NCI-H187 (cell line): ENCODE measurements around the gene PPFIBP2.

ENCODE experiments used
- DNase-seq, 2 experiments: peaks; one replicate each; lab custom pipeline; 2025; lab: John Stamatoyannopoulos, UW

PPFIBP2 gene

GRCh38 chr11:7513234-7514098 is at the start of gene PPFIBP2:
PPFIBP2 (plus strand) TSS chr11:7513999; CDS start chr11:7549476, 35,477 bp downstream.
- peak; percentile 18 to 32 for DNase-seq

- DNase-seq: no peak
Measured at GRCh38 chr11:7467652-7468051, 46.1 kb upstream of the PPFIBP2 start.

GRCh38 chr11:7469351-7469865 is 44.4 kb upstream of the PPFIBP2 start:
- no peak for DNase-seq

- DNase-seq: no peak
Measured at GRCh38 chr11:7471071-7471470, 42.7 kb upstream of the PPFIBP2 start.

DNA sequence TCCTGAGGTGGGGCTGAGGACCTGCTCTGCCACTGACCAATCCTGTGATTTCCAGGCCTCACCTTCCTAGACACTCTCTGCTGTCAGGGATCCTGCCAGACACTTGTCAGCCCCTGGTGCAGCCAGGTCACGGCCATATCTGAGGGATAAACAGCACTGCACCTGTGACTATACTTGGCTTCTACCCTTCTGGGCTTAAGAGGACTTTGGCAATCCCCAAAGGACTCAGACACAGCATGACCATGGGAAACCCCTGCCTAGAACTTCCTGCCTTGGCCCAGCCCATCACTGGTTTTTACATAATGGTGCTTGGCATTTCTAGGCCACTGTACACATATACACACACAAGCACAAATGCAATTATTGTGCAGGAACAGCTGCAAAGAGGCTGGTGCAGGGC is 40.1 kb upstream of the PPFIBP2 start:
- DNase-seq: no peak

DNA sequence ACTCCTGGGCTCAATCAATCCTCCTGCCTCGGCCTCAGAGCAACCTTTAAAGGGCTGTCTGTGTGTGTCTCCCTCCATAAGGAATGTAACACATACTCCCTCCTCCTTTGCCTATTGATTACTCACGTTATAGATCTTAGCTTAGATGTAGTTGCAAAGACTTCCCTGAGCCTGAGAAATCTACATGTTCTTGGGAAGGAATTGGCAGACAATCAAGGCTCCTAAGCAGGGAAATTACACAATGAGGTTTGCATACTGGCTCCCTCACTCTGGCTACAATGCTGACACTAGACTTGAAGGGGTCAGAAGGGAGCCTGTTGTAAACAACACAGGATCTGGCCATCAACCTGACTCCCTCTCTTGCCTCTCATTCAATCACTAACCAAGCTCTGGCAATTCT is 33.7 kb upstream of the PPFIBP2 start:
- DNase-seq: no peak

DNA sequence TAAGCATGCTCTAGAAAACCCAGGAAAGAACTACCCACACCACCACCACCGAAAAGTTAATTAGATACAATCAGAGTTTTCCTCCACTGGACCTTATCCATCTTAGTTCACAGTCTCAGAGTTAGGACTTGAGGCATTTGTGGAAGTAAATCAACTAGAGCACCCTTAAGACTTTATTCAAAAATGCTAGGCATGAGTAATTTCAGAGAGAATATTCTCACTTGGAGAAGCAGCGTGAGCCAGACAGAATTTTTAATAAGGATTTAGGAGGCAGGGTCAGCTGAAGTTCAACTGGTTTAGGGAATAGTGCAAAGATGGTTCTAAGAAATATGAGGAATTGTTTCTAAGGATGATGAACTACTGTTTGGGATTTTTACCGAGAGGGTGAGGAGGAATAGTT is 29.7 kb upstream of the PPFIBP2 start:
- no peak for DNase-seq

GRCh38 chr11:7484645-7485044 is 29.2 kb upstream of the PPFIBP2 start:
- no peak for DNase-seq

GRCh38 chr11:7485186-7486097 is 28.4 kb upstream of the PPFIBP2 start, which contains the start of gene OLFML1:
OLFML1 (plus strand) TSS chr11:7485506; CDS start chr11:7485876, 370 bp downstream.
- DNase-seq: no peak

DNA sequence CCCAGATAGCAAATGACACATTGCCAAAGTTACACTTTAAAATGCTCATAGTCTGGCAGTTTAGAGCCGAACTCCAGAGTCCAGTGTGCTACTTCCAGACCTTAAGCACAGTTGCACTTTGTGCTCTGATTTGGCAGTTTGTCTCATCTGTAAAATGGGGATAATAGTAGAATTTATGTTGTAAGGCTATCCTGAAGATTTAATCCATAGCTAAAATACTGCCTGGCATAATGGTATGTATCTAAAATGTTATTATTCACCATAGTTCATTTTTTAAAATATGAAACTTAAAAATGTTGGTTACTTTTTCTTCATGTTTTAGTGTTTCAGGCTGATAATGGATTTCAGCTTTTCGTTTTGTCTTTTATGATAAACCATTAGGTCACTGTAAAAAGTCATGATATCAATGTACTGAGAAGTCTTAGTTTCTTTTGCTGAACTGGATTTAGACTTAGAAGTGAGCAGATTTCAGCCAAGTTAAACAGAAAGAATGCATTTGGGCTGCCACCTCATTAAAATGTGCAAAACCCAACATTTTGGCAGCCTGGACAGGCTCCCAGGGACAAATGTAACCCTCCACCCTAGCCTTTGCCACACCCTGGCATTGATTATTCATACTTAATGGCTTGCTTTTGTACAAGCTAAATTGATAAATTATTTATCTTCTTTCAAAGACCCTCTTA is 27.6 kb upstream of the PPFIBP2 start:
- DNase-seq: no peak

DNA sequence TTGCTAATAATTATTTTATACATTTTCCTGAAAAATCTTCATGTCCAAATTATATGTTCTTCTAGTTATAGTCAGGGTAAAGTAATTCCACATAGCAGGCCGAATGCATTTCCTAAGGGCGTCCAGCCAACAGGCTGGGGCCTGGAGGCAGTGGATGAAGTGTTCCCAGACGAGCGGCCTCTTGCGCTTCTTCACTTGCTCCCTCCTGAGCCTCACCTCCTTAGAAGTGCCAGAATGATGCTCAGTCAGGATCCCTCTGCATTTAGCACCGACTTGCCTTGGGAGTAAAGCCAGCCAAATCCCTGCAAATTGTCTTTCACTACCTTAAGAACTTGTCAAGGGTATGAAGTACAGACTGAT is 27.0 kb upstream of the PPFIBP2 start:
- DNase-seq: no peak

DNA sequence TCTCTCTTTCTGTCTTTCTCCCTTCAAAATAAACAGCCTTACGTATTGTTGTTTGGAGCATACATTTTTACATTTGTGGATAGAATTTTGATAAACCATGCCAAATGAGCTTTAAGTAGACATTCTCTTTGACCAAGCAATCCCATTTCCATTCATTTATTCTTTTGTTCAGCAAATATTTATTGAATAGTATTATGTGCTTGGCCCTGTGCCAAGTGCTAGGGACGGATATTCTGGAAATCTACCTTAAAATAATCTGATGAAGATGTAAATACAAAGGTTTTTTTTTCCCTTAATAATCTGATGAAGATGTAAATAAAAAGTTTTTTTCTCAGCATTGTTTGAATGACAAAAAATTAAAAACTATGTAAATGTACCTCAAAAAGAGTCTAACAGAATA is 26.4 kb upstream of the PPFIBP2 start:
- no peak for DNase-seq

GRCh38 chr11:7488681-7489080 is 25.1 kb upstream of the PPFIBP2 start:
- no peak for DNase-seq

GRCh38 chr11:7489376-7489775 is 24.4 kb upstream of the PPFIBP2 start:
- no peak for DNase-seq

DNA sequence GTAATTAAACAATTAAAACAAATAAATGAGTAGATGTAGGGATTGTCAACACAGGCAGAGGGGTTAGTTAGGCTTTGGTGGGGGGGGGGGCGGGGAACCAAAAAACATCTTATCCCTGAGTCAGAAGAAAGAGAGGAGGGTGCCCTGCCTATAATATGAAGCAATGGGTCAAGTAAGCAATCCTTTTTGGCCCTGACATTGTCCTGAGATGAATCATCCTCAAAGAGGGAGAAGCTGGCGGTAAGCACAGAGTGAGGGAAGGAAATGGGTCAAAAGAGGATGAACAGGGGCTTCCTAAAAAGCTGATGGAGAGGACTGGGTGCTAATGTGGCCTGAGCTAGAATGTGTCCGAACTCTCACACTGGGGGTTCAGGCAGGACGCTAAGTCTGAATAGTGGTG is 23.7 kb upstream of the PPFIBP2 start:
- no peak for DNase-seq

DNA sequence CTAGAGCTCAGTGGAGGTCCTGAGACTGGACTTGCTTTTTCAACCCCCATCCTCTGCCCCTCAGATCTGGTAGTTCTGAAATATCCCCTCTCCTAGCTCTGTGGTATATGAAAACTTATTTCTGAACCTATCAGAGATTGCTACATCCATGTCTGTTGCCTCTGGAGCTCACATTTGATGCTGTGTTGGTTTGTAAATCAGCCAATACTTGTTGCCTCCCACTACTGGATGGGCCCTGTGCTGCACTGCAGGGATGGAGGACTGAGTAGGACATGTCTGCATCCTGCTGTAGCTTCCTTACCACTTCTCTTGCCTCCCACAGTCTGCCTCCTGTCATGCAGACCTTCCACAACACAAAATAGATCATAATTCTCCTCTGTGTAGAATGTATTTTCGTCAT is 23.3 kb upstream of the PPFIBP2 start:
- no peak for DNase-seq

DNA sequence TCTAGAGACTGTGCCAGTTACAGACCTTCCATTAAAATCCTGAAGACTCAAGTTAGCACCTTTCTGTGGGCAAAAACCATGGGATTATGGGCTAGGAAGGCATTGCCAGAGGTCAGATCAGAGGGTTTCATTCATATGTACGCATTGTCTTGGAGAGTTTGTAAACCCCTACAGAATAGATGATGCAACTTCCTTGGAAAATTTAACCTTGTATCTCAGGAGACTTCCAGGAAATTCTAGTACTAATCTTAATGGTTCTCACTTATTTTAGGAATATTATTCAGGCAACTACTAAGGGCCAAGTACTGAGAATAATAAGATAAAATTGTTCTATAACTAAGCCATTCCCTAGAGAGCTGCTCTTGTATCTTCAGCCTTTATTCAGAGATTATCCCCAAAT is 21.5 kb upstream of the PPFIBP2 start:
- DNase-seq: no peak

GRCh38 chr11:7493670-7494069 is 20.1 kb upstream of the PPFIBP2 start:
- no peak for DNase-seq

DNA sequence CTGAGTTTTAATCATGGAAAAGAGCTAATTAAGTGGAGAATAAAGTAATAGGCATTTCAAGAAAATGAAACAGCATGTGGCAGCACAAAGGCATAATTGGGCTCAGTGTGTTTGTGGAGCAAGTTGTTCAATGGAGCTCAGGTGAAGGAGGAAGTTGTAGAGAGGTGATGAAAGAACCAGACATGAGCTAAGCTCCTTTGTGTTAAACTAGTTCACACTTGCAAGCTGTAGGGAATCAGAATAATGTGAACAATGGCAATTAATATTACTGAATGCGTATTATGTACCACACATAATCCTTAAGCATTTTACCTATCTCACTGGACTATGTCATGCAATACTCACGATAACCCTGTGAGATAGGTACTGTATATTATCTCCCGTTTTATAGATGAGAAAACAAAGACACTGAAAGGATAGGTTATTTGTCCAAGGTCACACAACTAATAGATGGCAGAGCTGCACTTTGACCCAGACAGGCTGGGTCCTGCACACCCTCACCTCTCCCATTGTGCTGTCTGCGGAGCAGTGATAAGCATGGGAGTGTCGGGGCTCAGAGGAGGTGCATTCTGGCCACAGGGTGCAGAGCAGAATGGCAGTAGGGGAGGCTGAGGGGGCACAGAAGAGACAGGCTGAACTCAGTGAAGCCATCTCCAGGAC is 19.6 kb upstream of the PPFIBP2 start:
- DNase-seq: no peak

DNA sequence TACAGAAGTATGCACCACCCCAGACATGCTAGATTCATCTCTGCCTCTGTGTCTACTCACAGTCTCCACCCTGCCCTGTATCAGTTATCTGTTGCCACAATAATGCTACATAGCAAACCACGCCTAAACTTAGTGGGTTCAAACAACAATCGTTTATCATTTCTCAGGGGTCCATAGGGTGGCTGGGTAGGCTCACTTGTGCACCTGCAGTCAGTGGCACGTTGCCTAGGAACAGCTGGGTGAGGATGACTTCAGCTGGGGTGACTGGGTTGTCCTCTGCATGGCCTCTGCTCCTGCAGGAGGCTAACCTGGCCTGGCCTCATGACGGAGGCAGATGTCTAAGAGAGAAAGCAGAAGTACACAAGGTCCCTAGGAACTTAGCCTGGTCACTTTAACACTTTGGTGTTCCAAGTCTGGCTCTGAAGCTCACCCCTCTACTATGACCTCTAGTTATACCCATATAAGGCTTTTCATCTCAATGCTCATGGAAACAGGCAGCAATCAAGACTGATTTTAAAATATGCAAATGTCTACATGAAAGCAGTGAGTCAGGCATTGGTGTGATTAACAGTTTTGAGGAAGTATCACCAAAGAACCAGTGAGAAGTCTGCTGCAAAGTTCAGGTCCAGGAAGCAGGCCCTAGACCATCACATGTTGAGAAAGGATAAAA is 17.8 kb upstream of the PPFIBP2 start:
- no peak for DNase-seq

GRCh38 chr11:7498193-7498592 is 15.6 kb upstream of the PPFIBP2 start:
- no peak for DNase-seq
